MM.1S (cell line): Measurements from ENCODE around the gene PCDHGA5.
"Not testable (repeated sequence)": the region's sequence is repeated elsewhere in the genome, so short reads cannot be mapped to it uniquely, and the experiment has no call there.

ENCODE experiments used
- DNase-seq: peaks from one replicate; pipeline ENCODE4 v3.0.0-alpha.2; 2015
- H2AFZ ChIP-seq: fragments of 300-600 bp; sonication (generic); 2 replicates; pipeline ENCODE4 v1.6.0; 2016; ENCODE audit warnings: antibody characterized with exemption, low read length
- H3F3A ChIP-seq: fragments of 300-600 bp; sonication (generic); 2 replicates; pipeline ENCODE4 v1.6.1; 2016; ENCODE audit warnings: mild to moderate bottlenecking, antibody characterized with exemption, low read length, moderate library complexity, mixed read lengths; ENCODE audit not compliant: insufficient read depth
- H3K27ac ChIP-seq: fragments of 300-600 bp; sonication (generic); 2 replicates; pipeline ENCODE4 v1.5.1; 2016; ENCODE audit warnings: mild to moderate bottlenecking, low read length
- H3K27me3 ChIP-seq: fragments of 300-600 bp; sonication (generic); replicated peaks from 2 replicates; pipeline ENCODE4 v1.6.0; 2016; ENCODE audit warnings: low read length; ENCODE audit not compliant: insufficient read depth
- H3K36me3 ChIP-seq: fragments of 300-600 bp; sonication (generic); replicated peaks from 2 replicates; pipeline ENCODE4 v1.6.1; 2016; ENCODE audit warnings: mild to moderate bottlenecking, low read length, mixed read lengths; ENCODE audit not compliant: insufficient read depth
- H3K4me1 ChIP-seq: fragments of 300-600 bp; sonication (generic); 2 replicates; pipeline ENCODE4 v1.6.1; 2016; ENCODE audit warnings: low read length, mixed read lengths
- H3K4me2 ChIP-seq: fragments of 300-600 bp; sonication (generic); 2 replicates; pipeline ENCODE4 v1.6.0; 2016; ENCODE audit warnings: low read depth, low read length
- H3K4me3 ChIP-seq: fragments of 300-600 bp; sonication (generic); 2 replicates; pipeline ENCODE4 v1.5.1; 2016; ENCODE audit warnings: low read length, mixed read lengths
- H3K79me2 ChIP-seq: fragments of 300-600 bp; sonication (generic); 2 replicates; pipeline ENCODE4 v1.6.1; 2016; ENCODE audit warnings: mixed run types, low read length, mixed read lengths
- H3K9ac ChIP-seq: fragments of 300-600 bp; sonication (generic); 2 replicates; pipeline ENCODE4 v1.6.1; 2016; ENCODE audit warnings: low read length, mixed read lengths
- H3K9me2 ChIP-seq: fragments of 300-600 bp; sonication (generic); replicated peaks from 2 replicates; pipeline ENCODE4 v1.6.1; 2016; ENCODE audit warnings: mild to moderate bottlenecking, low read length, mixed read lengths; ENCODE audit not compliant: insufficient read depth
- H3K9me3 ChIP-seq: fragments of 300-600 bp; sonication (generic); replicated peaks from 2 replicates; pipeline ENCODE4 v1.6.1; 2016; ENCODE audit warnings: mild to moderate bottlenecking, low read length, mixed read lengths; ENCODE audit not compliant: insufficient read depth
- H4K20me1 ChIP-seq: fragments of 300-600 bp; sonication (generic); 2 replicates; pipeline ENCODE4 v1.6.1; 2016; ENCODE audit warnings: mild to moderate bottlenecking, low read length, moderate library complexity, mixed read lengths; ENCODE audit not compliant: insufficient read depth
- EZH2 ChIP-seq: fragments of 300-600 bp; sonication (generic); optimal IDR thresholded peaks from 2 replicates; pipeline ENCODE3; 2017; ENCODE audit warnings: low read depth, mild to moderate bottlenecking, antibody characterized with exemption, low read length, mixed read lengths
- EZH2phosphoT487 ChIP-seq: fragments of 300-600 bp; sonication (generic); IDR thresholded peaks from 2 replicates; pipeline ENCODE4 v1.6.1; 2018; ENCODE audit warnings: antibody characterized with exemption, low read length
- TF ChIP-seq, protein P1 (sequence below): fragments of 300-600 bp; sonication (generic); IDR thresholded peaks from 2 replicates; pipeline ENCODE4 v1.5.1; 2016; ENCODE audit warnings: antibody characterized with exemption, low read length, mixed read lengths

PCDHGA5 gene

DNA sequence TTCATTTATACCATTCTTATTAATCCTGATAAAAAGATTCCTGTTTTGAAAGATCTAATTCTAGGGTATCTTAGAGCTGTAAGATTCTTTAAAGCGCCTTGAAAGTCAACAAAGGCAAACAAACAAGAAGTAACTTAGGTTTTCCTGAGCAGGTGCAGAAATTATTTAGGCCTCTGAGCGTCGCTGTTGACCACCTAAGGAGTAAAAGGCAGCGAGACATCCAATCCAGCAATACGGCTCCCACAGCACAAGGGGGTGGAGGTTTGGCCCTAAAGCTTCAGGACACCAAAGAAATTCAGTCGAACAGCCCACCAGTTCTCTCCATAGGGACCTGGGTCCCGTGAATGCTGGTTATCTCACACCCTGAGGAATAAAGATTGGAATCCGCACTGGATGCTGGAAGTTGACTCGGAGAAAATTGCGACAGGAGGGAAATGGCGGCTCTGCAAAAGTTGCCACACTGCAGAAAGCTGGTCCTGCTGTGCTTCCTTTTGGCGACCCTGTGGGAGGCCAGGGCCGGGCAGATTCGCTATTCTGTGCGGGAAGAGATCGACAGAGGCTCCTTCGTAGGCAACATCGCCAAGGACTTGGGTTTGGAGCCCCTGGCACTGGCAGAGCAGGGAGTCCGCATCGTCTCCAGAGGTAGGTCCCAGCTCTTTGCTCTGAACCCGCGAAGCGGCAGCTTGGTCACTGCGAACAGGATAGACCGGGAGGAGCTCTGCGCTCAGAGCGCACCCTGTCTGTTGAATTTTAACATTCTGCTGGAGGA is 25.2 kb upstream of the PCDHGA5 start, which contains the start of gene PCDHGA2:
TSS of gene PCDHGA2 (plus strand) at position 223 of the 769 bp plus-strand sequence.
- H3K9ac ChIP-seq, result no peak within 1 kb of the TSS
- H3K4me3 ChIP-seq, result peak within 1 kb of the TSS; percentile 7; the same call in 1 of the 2 replicates
- H3K27ac ChIP-seq, result no peak within 1 kb of the TSS
- no peaks in the 10 kb centered on the region for H3F3A ChIP-seq
- no peaks in the 10 kb centered on the region for H3K36me3 ChIP-seq
- H4K20me1 ChIP-seq, result no peaks in the 10 kb centered on the region
- no peaks in the 10 kb centered on the region for H3K9me3 ChIP-seq
- H3K4me1 ChIP-seq, result no peaks in the 10 kb centered on the region
- no peaks in the 10 kb centered on the region for H3K9me2 ChIP-seq
- H3K79me2 ChIP-seq, result no peaks in the 10 kb centered on the region
- DNase-seq, result peak; percentile 37
- no peak for TF ChIP-seq EZH2
- TF ChIP-seq, protein P1, sequence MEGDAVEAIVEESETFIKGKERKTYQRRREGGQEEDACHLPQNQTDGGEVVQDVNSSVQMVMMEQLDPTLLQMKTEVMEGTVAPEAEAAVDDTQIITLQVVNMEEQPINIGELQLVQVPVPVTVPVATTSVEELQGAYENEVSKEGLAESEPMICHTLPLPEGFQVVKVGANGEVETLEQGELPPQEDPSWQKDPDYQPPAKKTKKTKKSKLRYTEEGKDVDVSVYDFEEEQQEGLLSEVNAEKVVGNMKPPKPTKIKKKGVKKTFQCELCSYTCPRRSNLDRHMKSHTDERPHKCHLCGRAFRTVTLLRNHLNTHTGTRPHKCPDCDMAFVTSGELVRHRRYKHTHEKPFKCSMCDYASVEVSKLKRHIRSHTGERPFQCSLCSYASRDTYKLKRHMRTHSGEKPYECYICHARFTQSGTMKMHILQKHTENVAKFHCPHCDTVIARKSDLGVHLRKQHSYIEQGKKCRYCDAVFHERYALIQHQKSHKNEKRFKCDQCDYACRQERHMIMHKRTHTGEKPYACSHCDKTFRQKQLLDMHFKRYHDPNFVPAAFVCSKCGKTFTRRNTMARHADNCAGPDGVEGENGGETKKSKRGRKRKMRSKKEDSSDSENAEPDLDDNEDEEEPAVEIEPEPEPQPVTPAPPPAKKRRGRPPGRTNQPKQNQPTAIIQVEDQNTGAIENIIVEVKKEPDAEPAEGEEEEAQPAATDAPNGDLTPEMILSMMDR, result peak; percentile 49
- no peak within 1 kb of the TSS for H3K4me2 ChIP-seq
- 0 out of 2 replicates have a peak, but pooled peaks cover 7% of the 10 kb centered on the region for H3K27me3 ChIP-seq
- H2AFZ ChIP-seq, result no peak within 1 kb of the TSS; the same call in 1 of the 2 replicates

DNA sequence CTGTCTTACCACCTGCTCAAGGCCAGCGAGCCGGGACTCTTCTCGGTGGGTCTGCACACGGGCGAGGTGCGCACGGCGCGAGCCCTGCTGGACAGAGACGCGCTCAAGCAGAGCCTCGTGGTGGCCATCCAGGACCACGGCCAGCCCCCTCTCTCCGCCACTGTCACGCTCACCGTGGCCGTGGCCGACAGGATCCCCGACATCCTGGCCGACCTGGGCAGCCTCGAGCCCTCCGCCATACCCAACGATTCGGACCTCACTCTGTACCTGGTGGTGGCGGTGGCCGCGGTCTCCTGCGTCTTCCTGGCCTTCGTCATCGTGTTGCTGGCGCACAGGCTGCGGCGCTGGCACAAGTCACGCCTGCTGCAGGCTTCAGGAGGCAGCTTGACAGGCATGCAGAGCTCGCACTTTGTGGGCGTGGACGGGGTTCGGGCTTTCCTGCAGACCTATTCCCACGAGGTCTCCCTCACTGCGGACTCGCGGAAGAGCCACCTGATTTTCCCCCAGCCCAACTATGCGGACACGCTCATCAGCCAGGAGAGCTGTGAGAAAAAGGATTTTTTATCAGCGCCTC is 23.1 kb upstream of the PCDHGA5 start:
- H3K9ac ChIP-seq, result not testable (repeated sequence)

DNA sequence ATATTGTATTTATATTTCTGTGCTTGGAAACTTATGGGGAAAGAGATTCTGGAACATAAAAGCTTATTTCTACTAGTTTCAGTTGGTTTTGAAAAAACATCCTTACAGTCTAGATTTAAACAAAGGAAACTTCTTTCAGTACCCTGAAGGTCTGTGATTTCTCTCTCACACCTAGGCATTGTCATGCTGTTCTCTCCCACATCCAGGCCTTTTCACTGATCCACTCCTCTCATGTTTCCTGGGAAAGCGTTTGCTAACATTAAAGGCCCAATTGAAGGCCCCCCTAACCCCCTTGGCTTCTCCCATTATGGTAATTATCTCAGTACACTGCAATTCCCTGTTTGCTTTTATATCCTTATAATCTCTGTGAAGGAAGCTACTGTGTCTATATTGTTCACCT is 21.2 kb upstream of the PCDHGA5 start:
- Histone ChIP-seq H2AFZ (no peak overlapping the region), H3K9ac (no peak overlapping the region), H4K20me1 (no peaks in the 10 kb centered on the region), H3F3A (no peaks in the 10 kb centered on the region), H3K4me3 (no peak overlapping the region), H3K9me3 (no peaks in the 10 kb centered on the region), H3K9me2 (no peaks in the 10 kb centered on the region), H3K4me2 (no peak overlapping the region), H3K36me3 (no peaks in the 10 kb centered on the region), H3K27me3 (no peaks in the 10 kb centered on the region; the same call in 1 of the 2 replicates), H3K4me1 (no peaks in the 10 kb centered on the region), H3K27ac (no peak overlapping the region), H3K79me2 (no peaks in the 10 kb centered on the region)
- no peak for DNase-seq
- TF ChIP-seq, protein P1, result no peak
- no peak for TF ChIP-seq EZH2phosphoT487
- TF ChIP-seq EZH2, result no peak

More for the DNA sequence above, 23.1 kb upstream of the PCDHGA5 start:
- not testable (repeated sequence) for H3K27ac ChIP-seq, H2AFZ ChIP-seq, H3K4me3 ChIP-seq, H3K27me3 ChIP-seq, H3K4me1 ChIP-seq, H3K4me2 ChIP-seq, H3K79me2 ChIP-seq, DNase-seq, H4K20me1 ChIP-seq, H3K36me3 ChIP-seq, H3K9me3 ChIP-seq, H3K9me2 ChIP-seq, H3F3A ChIP-seq
